Left forelimb (tissue), 1 donor: ENCODE results near the gene NTN5.
A peak's percentile ranks its signal among the peaks of the same experiment; 100 is the strongest.

Experiments
- DNase-seq: peaks from one replicate; pipeline ENCODE4 v3.0.0-alpha.2; 2018; ENCODE audit warnings: low spot score

The NTN5 gene

GRCh38 chr19:48629599-48630295 lies 43.1 kb downstream of the NTN5 start:
- no peak for DNase-seq

- no peak for DNase-seq
Observed at GRCh38 chr19:48629297-48629598, 43.6 kb downstream of the NTN5 start.

- DNase-seq = no peak
Observed at GRCh38 chr19:48628486-48629296, 44.1 kb downstream of the NTN5 start.

GRCh38 chr19:48627865-48628314 lies 44.9 kb downstream of the NTN5 start:
- DNase-seq = no peak

GRCh38 chr19:48627201-48627864 lies 45.5 kb downstream of the NTN5 start:
- no peak for DNase-seq

GRCh38 chr19:48625891-48626327 lies 46.9 kb downstream of the NTN5 start:
- DNase-seq = no peak

GRCh38 chr19:48624791-48625723 lies 47.8 kb downstream of the NTN5 start:
- DNase-seq = no peak

GRCh38 chr19:48624067-48624594 lies 48.7 kb downstream of the NTN5 start:
- peak; percentile 98 for DNase-seq

GRCh38 chr19:48623556-48624066 lies 49.2 kb downstream of the NTN5 start:
- no peak for DNase-seq

GRCh38 chr19:48619692-48620585 lies 52.9 kb downstream of the NTN5 start:
- DNase-seq = no peak

- peak; percentile 99 for DNase-seq
Observed at GRCh38 chr19:48618916-48619691, 53.7 kb downstream of the NTN5 start, which contains the start of the genes RPL18 and SPHK2. Gene RPL18 (minus strand): TSS chr19:48619178. CDS start chr19:48619143, 35 bp downstream. Gene SPHK2 (plus strand): TSS chr19:48619506. CDS start chr19:48620515, 1,009 bp downstream.

GRCh38 chr19:48618278-48618915 lies 54.4 kb downstream of the NTN5 start:
- DNase-seq = no peak

- DNase-seq = no peak
Observed at GRCh38 chr19:48617146-48617937, 55.5 kb downstream of the NTN5 start.

GRCh38 chr19:48616491-48617056 lies 56.2 kb downstream of the NTN5 start:
- no peak for DNase-seq

GRCh38 chr19:48616041-48616436 lies 56.8 kb downstream of the NTN5 start:
- no peak for DNase-seq

GRCh38 chr19:48615231-48616040 lies 57.4 kb downstream of the NTN5 start:
- no peak for DNase-seq
